NCI-H2227 (cell line): ENCODE measurements around the gene MYRF.

ENCODE experiments used
- DNase-seq: peaks from one replicate; lab custom pipeline; 2025; ENCODE audit not compliant: unreplicated experiment; lab: John Stamatoyannopoulos, UW

MYRF gene

GRCh38 chr11:61752117-61752924 lies at the start of gene MYRF:
TSS of gene MYRF (plus strand) at chr11:61752636. CDS start at chr11:61752745, 109 bp downstream.
- DNase-seq, result peak; percentile 69

GRCh38 chr11:61702701-61703312 lies 49.6 kb upstream of the MYRF start:
- no peak for DNase-seq

GRCh38 chr11:61704838-61705237 lies 47.6 kb upstream of the MYRF start:
- DNase-seq, result no peak

GRCh38 chr11:61706452-61707400 lies 45.7 kb upstream of the MYRF start:
- no peak for DNase-seq

GRCh38 chr11:61707574-61707973 lies 44.9 kb upstream of the MYRF start:
- no peak for DNase-seq

- DNase-seq, result no peak
These were observed 43.3 kb upstream of the MYRF start for GRCh38 chr11:61709110-61709509.

DNA sequence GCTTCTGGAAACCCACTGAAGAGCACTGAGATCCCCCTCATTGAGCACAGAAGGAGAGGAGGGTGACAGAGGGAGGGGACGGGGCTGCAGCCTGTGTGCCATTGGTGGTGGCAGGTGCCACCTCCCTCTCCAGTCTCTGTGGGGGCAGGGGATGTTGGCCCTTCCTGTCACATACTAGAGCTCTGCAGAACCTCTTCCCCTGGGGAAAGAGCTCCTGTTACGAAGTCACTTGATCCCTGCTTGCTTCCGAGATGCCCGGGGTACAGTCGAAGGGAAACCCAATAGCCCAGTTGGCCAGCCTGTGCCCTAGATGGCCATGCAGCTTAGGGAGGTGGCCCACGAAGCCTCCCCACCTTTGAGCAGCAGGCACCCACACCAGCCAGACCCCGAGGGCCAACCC lies 42.9 kb upstream of the MYRF start:
- no peak for DNase-seq

GRCh38 chr11:61710019-61710418 lies 42.4 kb upstream of the MYRF start:
- DNase-seq, result no peak

DNA sequence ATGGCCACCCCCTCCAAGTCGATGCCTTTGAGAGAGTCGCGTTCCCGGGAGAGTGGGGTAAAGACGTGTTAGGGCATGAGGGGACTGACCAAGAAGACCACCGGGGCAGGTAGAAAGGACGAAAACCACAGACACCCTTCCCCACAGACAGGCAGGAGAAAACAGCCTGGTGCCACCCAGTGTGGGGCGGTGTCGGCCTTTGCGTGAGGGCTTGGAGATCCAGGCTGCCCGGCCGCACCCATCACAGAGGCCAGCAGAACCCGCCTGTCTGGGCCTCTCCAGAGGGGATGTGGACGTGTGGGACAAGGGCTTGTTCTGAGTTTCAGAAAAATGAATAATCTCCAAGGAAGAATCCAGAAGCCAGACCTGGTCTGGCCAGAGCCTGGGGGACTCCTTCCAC lies 41.4 kb upstream of the MYRF start:
- no peak for DNase-seq

DNA sequence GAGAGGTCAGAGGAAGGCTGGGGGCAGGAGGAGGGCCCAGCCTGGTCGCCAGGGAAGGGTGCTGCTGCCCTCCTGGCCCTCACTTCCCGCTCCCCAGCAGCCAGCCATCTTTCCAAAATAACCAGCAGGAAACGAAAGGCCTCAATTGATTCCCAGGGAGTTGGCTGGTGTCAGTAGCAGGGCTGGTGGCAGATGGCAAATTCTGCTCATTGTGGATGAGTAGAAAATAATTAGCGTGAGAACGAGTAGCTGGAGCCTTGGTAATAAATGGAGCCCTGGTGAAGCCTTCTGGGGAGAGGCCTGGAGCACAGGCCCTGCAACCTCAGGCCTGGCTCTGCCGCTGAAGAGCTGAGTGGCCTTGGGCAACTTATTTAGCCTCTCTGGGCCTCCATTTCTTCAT lies 40.9 kb upstream of the MYRF start:
- peak; percentile 39 for DNase-seq

DNA sequence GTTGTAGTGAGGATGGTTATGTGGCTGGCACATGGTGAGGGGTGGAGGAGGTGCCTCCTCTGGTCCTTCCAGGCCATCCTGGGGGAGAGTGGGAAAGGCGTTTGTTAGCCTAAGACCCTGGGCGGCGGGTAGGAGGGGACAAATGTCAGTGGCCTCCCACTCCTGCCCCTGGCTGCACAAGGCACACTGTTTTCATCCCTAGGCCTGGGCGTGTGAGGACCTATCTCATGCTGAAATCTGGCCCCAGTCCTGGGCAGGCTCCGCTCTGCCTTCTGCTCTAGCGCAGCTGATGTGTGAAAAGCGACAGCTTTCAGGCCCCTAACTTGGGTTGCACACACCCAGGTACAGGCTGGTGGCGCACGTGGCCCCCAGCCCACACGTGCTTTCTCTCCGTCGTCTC lies 40.1 kb upstream of the MYRF start:
- DNase-seq, result no peak

- DNase-seq, result no peak
These were observed 39.6 kb upstream of the MYRF start for GRCh38 chr11:61712846-61713245.

DNA sequence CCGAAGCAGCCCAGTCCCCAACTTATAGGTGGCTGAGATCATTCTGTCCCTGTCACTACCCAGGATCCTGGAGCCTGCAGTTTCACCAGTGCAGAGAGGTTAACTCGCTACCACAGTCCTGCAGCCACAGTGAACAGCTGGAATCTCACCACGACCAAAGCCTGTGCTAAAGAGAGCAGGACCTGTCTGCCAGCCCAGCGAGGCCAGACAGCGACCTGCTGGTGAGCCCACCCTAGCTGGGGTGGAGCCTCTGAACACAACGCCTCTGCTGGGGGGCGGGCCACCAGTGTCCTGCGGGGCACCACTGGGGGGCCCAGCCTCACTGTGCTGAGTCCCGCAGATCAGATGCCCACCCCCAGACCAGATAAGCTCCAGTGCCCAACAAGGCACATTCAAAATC lies 39.0 kb upstream of the MYRF start:
- DNase-seq, result no peak

DNA sequence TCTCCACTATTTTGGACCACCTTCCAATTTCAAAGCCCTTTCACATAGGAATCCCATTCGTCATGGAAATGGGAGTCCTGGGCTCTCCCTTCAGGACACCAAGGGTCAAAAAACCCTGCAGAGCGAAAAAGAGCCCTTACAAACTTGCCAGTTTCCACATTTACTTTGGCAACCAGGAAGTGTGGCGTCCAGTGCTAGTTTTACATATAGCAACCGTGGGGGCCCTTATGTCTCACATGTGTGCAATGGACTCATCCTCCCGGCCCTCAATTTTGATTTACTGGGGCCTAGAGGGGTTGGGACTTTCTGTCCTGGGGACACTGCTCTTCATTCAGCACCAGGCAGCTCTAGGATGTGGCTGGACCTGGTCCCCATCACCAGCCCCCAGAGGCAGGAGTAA lies 38.5 kb upstream of the MYRF start:
- no peak for DNase-seq

DNA sequence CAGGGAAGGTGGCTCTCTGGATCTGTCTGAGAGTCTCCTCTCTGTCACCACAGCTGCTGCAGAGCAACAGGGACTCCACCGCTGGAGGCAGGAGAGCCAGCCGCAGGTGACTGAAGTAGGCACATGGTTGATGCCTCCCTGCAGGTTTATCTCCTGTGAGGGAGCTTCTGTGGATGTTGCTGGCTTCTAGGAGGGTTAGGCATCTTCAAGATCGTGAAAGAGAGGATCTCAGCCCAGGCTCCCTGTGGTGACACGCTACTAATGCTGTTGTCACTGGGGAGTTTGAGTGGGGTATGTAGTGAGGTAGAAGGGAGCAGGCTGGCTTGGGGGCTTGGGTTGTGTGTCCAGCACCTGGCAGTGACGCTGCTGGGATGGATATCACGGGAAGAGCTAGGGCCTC lies 38.1 kb upstream of the MYRF start:
- DNase-seq, result no peak

- DNase-seq, result no peak
These were observed 37.5 kb upstream of the MYRF start for GRCh38 chr11:61714916-61715315.

GRCh38 chr11:61715867-61716266 lies 36.6 kb upstream of the MYRF start:
- DNase-seq, result no peak

DNA sequence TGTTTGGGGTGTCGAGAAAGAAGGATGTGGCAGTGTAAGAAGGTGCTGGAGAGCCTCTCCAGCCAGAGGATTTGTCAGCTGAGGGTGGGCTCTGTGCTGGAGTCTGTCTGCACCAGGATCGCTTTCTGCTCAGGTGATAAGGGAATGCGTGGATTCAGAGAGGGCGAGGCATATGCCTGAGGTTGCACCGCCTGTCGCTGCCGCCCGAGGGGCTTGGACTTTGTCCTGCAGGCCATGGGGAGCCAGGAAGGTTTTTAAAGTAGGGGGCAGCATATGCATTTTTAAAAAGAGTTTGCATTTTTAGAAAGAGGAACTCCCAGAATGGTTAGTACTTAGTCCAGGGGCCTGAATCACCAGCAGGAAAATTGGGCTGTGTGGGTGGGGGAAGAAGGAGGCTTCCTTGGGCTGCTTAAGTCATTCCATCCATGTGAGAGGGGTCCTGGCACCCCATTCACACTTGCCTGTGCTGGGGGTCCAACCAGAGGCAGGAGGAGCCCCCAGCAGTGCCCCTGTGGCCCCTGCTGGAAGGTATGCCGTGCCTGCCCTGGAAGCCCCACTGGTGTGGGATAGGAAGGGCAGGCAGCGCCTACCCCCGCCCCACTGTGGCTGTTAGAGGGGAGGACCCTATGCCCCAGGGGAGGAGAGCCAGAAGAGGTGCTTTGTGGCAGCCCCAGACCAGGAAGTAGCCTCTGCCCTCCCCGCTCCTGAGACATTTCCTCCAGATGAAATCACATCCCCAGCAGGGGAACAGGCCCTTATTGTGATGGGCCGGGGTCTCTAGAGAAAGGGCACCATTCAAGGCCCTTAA lies 35.8 kb upstream of the MYRF start:
- DNase-seq, result no peak

DNA sequence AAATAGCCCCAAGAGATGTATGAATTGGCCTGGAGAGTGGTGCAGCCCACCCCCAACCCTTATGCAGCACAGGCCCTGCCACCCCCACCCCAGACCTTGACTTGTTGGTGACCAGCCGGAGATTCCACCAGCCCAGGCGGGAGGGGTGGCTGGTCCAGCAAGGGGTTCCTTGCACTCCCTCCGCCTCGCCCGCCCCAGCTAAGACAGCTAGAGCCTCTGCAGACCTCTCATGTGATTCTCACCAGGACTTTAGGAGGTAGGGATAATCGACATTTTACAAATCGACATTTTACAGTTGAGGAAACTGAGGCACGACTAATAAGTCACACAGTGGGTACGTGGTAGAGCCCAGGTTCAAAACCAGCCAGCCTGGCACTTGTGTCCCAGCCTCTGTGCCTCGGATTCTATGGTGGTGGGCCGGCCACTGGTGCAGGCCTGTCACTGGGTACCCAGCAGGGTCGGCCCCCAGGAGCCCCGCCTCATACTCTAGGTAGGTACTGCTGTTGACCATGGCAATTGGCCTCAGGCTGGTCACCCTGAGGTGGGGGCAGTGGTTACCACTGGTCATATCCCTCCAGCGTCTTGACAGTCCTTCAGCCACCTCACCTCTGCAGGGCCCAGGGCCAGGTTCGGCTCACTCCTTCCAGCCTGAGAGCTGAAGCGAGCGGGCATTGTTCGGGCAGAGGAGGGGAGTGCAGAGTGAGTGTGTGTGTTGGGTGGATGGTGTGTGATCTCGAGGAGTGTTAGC lies 35.0 kb upstream of the MYRF start:
- no peak for DNase-seq

- no peak for DNase-seq
These were observed 34.3 kb upstream of the MYRF start for GRCh38 chr11:61718046-61718531.
